NB4 (cell line): Measurements from ENCODE around the gene CYP26B1.

Experiments used
- MYC ChIP-seq: IDR thresholded peaks from 2 replicates; pipeline ENCODE4 v1.6.1; 2011; ENCODE audit warnings: low read depth, low read length
- POLR2A ChIP-seq: IDR thresholded peaks from 2 replicates; pipeline ENCODE4 v1.6.1; 2011; ENCODE audit warnings: mild to moderate bottlenecking; ENCODE audit not compliant: insufficient read length; ENCODE audit errors: extremely low read depth
- TF ChIP-seq, protein P1 (sequence below): IDR thresholded peaks from one replicate; pipeline ENCODE4 v1.5.1; 2012; ENCODE audit warnings: low read depth, low read length
- TF ChIP-seq, protein P2 (sequence below): IDR thresholded peaks from 2 replicates; pipeline ENCODE4 v1.6.1; 2011; ENCODE audit warnings: low read depth, low read length

- TF ChIP-seq, protein P1, sequence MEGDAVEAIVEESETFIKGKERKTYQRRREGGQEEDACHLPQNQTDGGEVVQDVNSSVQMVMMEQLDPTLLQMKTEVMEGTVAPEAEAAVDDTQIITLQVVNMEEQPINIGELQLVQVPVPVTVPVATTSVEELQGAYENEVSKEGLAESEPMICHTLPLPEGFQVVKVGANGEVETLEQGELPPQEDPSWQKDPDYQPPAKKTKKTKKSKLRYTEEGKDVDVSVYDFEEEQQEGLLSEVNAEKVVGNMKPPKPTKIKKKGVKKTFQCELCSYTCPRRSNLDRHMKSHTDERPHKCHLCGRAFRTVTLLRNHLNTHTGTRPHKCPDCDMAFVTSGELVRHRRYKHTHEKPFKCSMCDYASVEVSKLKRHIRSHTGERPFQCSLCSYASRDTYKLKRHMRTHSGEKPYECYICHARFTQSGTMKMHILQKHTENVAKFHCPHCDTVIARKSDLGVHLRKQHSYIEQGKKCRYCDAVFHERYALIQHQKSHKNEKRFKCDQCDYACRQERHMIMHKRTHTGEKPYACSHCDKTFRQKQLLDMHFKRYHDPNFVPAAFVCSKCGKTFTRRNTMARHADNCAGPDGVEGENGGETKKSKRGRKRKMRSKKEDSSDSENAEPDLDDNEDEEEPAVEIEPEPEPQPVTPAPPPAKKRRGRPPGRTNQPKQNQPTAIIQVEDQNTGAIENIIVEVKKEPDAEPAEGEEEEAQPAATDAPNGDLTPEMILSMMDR = no peak
- TF ChIP-seq POLR2A = no peak
- no peak for TF ChIP-seq MYC
- TF ChIP-seq, protein P2, sequence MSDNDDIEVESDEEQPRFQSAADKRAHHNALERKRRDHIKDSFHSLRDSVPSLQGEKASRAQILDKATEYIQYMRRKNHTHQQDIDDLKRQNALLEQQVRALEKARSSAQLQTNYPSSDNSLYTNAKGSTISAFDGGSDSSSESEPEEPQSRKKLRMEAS = no peak
Observed at GRCh38 chr2:72130659-72131360, 16.9 kb downstream of the CYP26B1 start.
